Ovary (tissue), 9 donors: ENCODE results near the gene PHACTR3. TPM values are rescaled to one million over a fixed set of nuclear protein-coding genes. Genes with fewer than 3 reads are reported as not detected.
A peak's percentile ranks its signal among the peaks of the same experiment; 100 is the strongest.

ENCODE experiments used
- DNase-seq, 5 donors: peaks; one replicate each; pipeline ENCODE4 v3.0.0-alpha.2; 2019 to 2020
- H3K27ac ChIP-seq, 2 donors: fragments of 200-600 bp; one replicate each; pipeline versions ENCODE4 v1.5.1 to v1.8.0; 2019 to 2022
- H3K27me3 ChIP-seq: fragments of 200-600 bp; one replicate; pipeline ENCODE4 v1.8.0; 2022
- H3K36me3 ChIP-seq: fragments of 200-600 bp; sonication (generic); one replicate; pipeline ENCODE4 v1.5.1; 2019
- H3K4me1 ChIP-seq: one replicate; pipeline ENCODE4 v1.8.1; 2013; ENCODE audit warnings: mild to moderate bottlenecking, moderate library complexity; ENCODE audit not compliant: insufficient read depth
- H3K4me3 ChIP-seq: fragments of 200-600 bp; sonication (generic); one replicate; pipeline ENCODE4 v1.5.1; 2017
- H3K9me3 ChIP-seq, 2 donors: fragments of 200-600 bp in 1 of 2; sonication (generic) in 1 of 2; one replicate each; pipeline versions ENCODE4 v1.5.1 to v1.8.1; 2013 to 2019; ENCODE audit warnings: mild to moderate bottlenecking in 1 of 2, moderate library complexity in 1 of 2
- CTCF ChIP-seq, 3 donors: fragments of 450-650 bp in 2 of 3; fragments of 200-600 bp in 1 of 3; IDR thresholded peaks; one replicate each; pipeline versions ENCODE4 v1.5.1 to v1.8.0; 2016 to 2022; ENCODE audit warnings: antibody characterized with exemption in 3 of 3, mild to moderate bottlenecking in 1 of 3
- EP300 ChIP-seq: sonication (generic); formaldehyde crosslinking; IDR thresholded peaks from one replicate; pipeline ENCODE4 v1.6.1; 2017; ENCODE audit warnings: antibody characterized with exemption
- POLR2A ChIP-seq: fragments of 450-650 bp; IDR thresholded peaks from one replicate; pipeline ENCODE4 v1.6.1; 2017; ENCODE audit warnings: antibody characterized with exemption, mild to moderate bottlenecking, moderate library complexity
- WGBS, 3 donors: extraction: QIAGEN DNeasy Blood & Tissue Kit in 1 of 3; methylation state at CpG; one replicate each; pipeline versions ENCODE4 v1.1.5 to v1.1.7; 2013 to 2017; 5-methylcytosine and 5-hydroxymethylcytosine counted together
- intact Hi-C, 4 donors: fragments of 100-400 bp; cut with DNase I; formaldehyde crosslinking; loops; one replicate each; pipeline versions ENCODE4 v1.11.0 to v1.15.1; 2022 to 2023
- polyA plus RNA-seq, 2 donors: library from polyadenylated mRNA; stranded (reverse); fragments of 200-250 nt in 1 of 2; fragments of 350-450 nt in 1 of 2; fragmentation: Illumina TruSeq in 1 of 2; extraction: RNeasy Lipid Tissue Mini Kit (QIAGEN cat#74804) in 1 of 2; gene quantifications; one replicate each; pipeline ENCODE4 v1.2.3, GENCODE V29; 2013 to 2014
- total RNA-seq, 7 donors: library from RNA; depleted of rRNA in 2 of 7; stranded (reverse); fragments of >200 nt in 2 of 7; fragmentation: NEBNext Ultra II Directional in 3 of 7; extraction: Animal tissue kit (Norgen Biotek cat#: 25700) in 3 of 7; gene quantifications; one replicate each; pipeline versions ENCODE4 v1.1.0 to v1.2.4, GENCODE V29; 2016 to 2023
- donor health status: DM: no; HTN: no; CAD: no; lungs with moderate emphysema.
- donor health status: DM: no; HTN: no; CAD: no.
- donor health status: Bipolar disorder and iron deficiency.
- donor health status: DM: yes; HTN: yes; CAD: no.
- donor health status: DM: no; HTN: no; CAD: no.
- donor health status: DM: yes; HTN: yes; CAD: no.

PHACTR3 gene
- total and polyA plus RNA-seq, 9 donors: 5.7 to 19.0 (median 9.1) TPM

DNA sequence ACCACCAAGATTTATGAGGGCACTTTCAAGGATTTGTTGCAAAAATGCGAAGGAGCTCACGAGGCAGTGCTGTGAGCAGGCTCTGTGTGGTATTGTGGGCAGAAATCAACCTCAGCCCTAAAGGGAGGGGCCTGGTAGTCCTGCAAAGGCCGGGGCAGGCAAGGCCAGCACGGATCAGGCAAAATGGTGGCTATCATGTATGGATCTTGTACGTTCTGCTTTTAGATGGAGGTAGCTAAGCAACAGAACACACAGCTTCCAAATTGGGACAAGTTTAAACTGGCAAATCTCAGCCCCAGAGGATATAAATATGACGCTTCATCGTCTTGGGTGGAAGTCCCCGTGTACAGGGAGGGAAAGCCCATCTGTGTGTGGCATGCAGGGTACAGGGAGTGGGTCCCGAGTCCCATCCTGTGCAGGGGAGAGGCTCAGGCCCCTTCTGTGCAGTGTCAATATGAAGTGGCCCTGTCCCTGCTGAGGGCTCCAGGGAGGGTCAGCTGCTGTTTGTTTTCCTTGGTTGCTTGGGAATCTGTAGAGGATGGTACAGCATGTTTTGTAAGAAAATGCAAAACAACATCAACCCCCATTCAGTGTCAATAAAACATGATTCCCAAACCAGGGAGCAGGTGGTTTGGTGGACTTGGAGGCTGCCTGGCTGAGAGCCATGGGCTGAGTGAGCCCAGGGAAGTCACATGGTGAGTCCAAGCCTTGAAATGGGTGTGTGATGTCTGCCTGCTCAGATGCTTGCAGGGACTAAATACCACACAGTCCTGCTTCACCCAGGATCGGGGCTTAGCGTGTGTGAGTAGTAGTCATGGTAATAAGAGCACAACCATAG lies 216.1 kb downstream of the PHACTR3 start:
- Histone ChIP-seq H3K4me3 (no peak overlapping the region), H3K27me3 (no peaks in the 10 kb centered on the region), H3K27ac (no peak overlapping the region), H3K4me1 (peaks cover 6% of the 10 kb centered on the region), H3K9me3 (no peaks in the 10 kb centered on the region), H3K36me3 (no peaks in the 10 kb centered on the region)
- WGBS, 3 donors: 61 to 65% (median 64%) methylated on average over 11 of the region's 11 CpGs
- DNase-seq: peak in 3 of 5 donors; percentile 21 to 54 (median 27)
- intact Hi-C loops: no loop called here
- TF ChIP-seq POLR2A (no peak), CTCF (IDR thresholded peaks at IDR 0.05) (no peak), EP300 (no peak)

DNA sequence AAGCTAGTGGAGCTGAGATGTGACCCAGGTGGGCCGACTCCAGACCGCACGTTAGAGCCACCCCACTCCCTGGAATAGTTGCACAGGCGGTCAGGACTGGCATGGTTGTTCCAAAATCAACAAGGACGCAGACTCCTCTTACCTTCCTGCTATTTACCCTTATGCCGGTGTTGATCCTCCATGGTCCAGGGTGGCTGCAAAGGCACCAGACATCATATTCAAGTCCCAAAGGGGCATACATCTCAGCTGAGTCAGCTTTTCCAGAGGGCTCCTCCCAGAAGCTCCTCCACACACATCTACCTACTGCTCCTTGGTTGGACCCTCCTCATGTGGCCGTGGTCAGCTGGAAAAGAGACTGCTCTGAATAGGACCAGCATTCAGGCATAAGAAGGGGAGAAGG lies 216.9 kb downstream of the PHACTR3 start:
- Histone ChIP-seq H3K36me3 (no peaks in the 10 kb centered on the region), H3K9me3 (no peaks in the 10 kb centered on the region), H3K4me1 (peaks cover 6% of the 10 kb centered on the region), H3K27me3 (no peaks in the 10 kb centered on the region), H3K27ac (no peak overlapping the region), H3K4me3 (no peak overlapping the region)
- WGBS, 3 donors: 94 to 97% (median 94%) methylated on average over 7 of the region's 7 CpGs
- intact Hi-C loops: no loop called here
- peak in 1 of 5 donors; percentile 2 for DNase-seq
- TF ChIP-seq CTCF (IDR thresholded peaks at IDR 0.05) (no peak), EP300 (no peak), POLR2A (no peak)

- DNase-seq: peak in 1 of 5 donors; percentile 5
- H3K27me3 ChIP-seq: no peaks in the 10 kb centered on the region
- TF ChIP-seq CTCF (IDR thresholded peaks at IDR 0.05): no peak
- no peak for TF ChIP-seq EP300
- TF ChIP-seq POLR2A: no peak
- H3K36me3 ChIP-seq: no peaks in the 10 kb centered on the region
- no peak overlapping the region for H3K27ac ChIP-seq
- H3K4me3 ChIP-seq: no peak overlapping the region
- no peaks in the 10 kb centered on the region for H3K9me3 ChIP-seq
- 70 to 82% (median 80%) methylated on average over 10 to 19 of the region's 19 CpGs for WGBS, 3 donors
- intact Hi-C loops: no loop called here
- peaks cover 6% of the 10 kb centered on the region for H3K4me1 ChIP-seq
These were observed 217.4 kb downstream of the PHACTR3 start for GRCh38 chr20:59821788-59822187.

- no peaks in the 10 kb centered on the region for H3K36me3 ChIP-seq
- H3K27ac ChIP-seq: no peak overlapping the region
- intact Hi-C loops: no loop called here
- H3K27me3 ChIP-seq: no peaks in the 10 kb centered on the region
- H3K9me3 ChIP-seq: no peaks in the 10 kb centered on the region
- no peak overlapping the region for H3K4me3 ChIP-seq
- TF ChIP-seq EP300 (no peak), POLR2A (no peak), CTCF (IDR thresholded peaks at IDR 0.05) (no peak)
- peaks cover 6% of the 10 kb centered on the region for H3K4me1 ChIP-seq
- peak in 2 of 5 donors; percentile 7 to 11 for DNase-seq
- WGBS, 3 donors: 80 to 84% (median 82%) methylated on average over 21 of the region's 21 CpGs
These were observed 218.1 kb downstream of the PHACTR3 start for GRCh38 chr20:59822291-59823029.
